Left lung (tissue), 10 donors: ENCODE results near the gene IL17RC. TPM values are rescaled to one million over a fixed set of nuclear protein-coding genes. Genes with fewer than 3 reads are reported as not detected.

Source experiments
- ATAC-seq: fragments of 200-7000 bp; cut with Tn5 transposase; one replicate; pipeline ENCODE4 v1.9.1; 2020; ENCODE audit warnings: moderate library complexity
- DNase-seq, 4 donors: peaks; one replicate each; pipeline ENCODE4 v3.0.0-alpha.2; 2013 to 2020
- H3K27ac ChIP-seq, 2 donors: fragments of 200-600 bp; sonication (generic) in 1 of 2; one replicate each; pipeline versions ENCODE4 v1.5.0 to v1.8.0; 2020 to 2021
- H3K27me3 ChIP-seq, 2 donors: fragments of 200-600 bp; sonication (generic) in 1 of 2; one replicate each; pipeline versions ENCODE4 v1.5.0 to v1.8.0; 2020 to 2021
- H3K36me3 ChIP-seq, 2 donors: fragments of 200-600 bp; sonication (generic) in 1 of 2; one replicate each; pipeline versions ENCODE4 v1.5.0 to v1.8.0; 2020 to 2021
- H3K4me1 ChIP-seq, 2 donors: fragments of 200-600 bp; one replicate each; pipeline ENCODE4 v1.8.0; 2021
- H3K4me3 ChIP-seq, 2 donors: fragments of 200-600 bp; sonication (generic) in 1 of 2; one replicate each; pipeline versions ENCODE4 v1.5.0 to v1.8.0; 2020 to 2021; ENCODE audit warnings: mild to moderate bottlenecking in 1 of 2
- H3K9me3 ChIP-seq, 2 donors: fragments of 200-600 bp; sonication (generic) in 1 of 2; one replicate each; pipeline versions ENCODE4 v1.5.0 to v1.8.0; 2020 to 2021
- CTCF ChIP-seq, 2 donors: fragments of 200-600 bp; sonication (generic) in 1 of 2; IDR thresholded peaks; one replicate each; pipeline versions ENCODE4 v1.5.0 to v1.8.0; 2021; ENCODE audit warnings: antibody characterized with exemption in 2 of 2
- intact Hi-C, 2 donors: fragments of 100-400 bp; cut with DNase I; formaldehyde crosslinking; loops; one replicate each; pipeline versions ENCODE4 v1.11.2 to v1.14.2; 2022
- polyA plus RNA-seq, 6 donors: library from polyadenylated mRNA; unstranded; fragments of 120-200 nt; gene quantifications; one replicate each; pipeline ENCODE4 v1.2.1, GENCODE V29; 2013; ENCODE audit not compliant: insufficient read length in 6 of 6
- total RNA-seq, 2 donors: library from RNA; stranded (reverse); fragmentation: NEBNext Ultra II Directional; extraction: Animal tissue kit (Norgen Biotek cat#: 25700); gene quantifications; one replicate each; pipeline ENCODE4 v1.2.1, GENCODE V29; 2021
- donor health status: DM: no; HTN: yes; CAD: no.
- donor health status: DM: no; HTN: no; CAD: no.

Gene IL17RC
- total and polyA plus RNA-seq, 8 donors: 20.4 to 54.4 (median 46.9) TPM

- Histone ChIP-seq H3K4me3 (no peak overlapping the region), H3K4me1 (peaks cover 0 to 21% of the 10 kb centered on the region in 2 donors), H3K36me3 (no peaks in the 10 kb centered on the region), H3K9me3 (no peaks in the 10 kb centered on the region), H3K27me3 (no peaks in the 10 kb centered on the region), H3K27ac (peak overlapping the region in 1 of 2 donors; percentile 7)
- ATAC-seq (peak; percentile 91), DNase-seq (peak in 1 of 4 donors; percentile 48)
- intact Hi-C loops: no loop called here
- TF ChIP-seq CTCF (IDR thresholded peaks at IDR 0.05): no peak
These were observed 7.5 kb upstream of the IL17RC start for GRCh38 chr3:9909221-9910013.

GRCh38 chr3:9911863-9912262 is 5.0 kb upstream of the IL17RC start:
- H3K27ac ChIP-seq: no peak overlapping the region
- no peaks in the 10 kb centered on the region for H3K27me3 ChIP-seq
- intact Hi-C loops: no loop called here
- H3K4me3 ChIP-seq: no peak overlapping the region
- H3K4me1 ChIP-seq: peaks cover 6 to 45% of the 10 kb centered on the region in 2 donors
- TF ChIP-seq CTCF (IDR thresholded peaks at IDR 0.05): no peak
- no peaks in the 10 kb centered on the region for H3K9me3 ChIP-seq
- no peaks in the 10 kb centered on the region for H3K36me3 ChIP-seq
- ATAC-seq: no peak
- DNase-seq: no peak

GRCh38 chr3:9912294-9912935 is 4.5 kb upstream of the IL17RC start:
- Histone ChIP-seq H3K9me3 (no peaks in the 10 kb centered on the region), H3K27ac (no peak overlapping the region), H3K27me3 (no peaks in the 10 kb centered on the region), H3K36me3 (no peaks in the 10 kb centered on the region), H3K4me3 (no peak overlapping the region), H3K4me1 (peaks cover 9 to 51% of the 10 kb centered on the region in 2 donors)
- TF ChIP-seq CTCF (IDR thresholded peaks at IDR 0.05): no peak
- no peak for DNase-seq
- no peak for ATAC-seq
- intact Hi-C loops: no loop called here

GRCh38 chr3:9913601-9914000 is 3.3 kb upstream of the IL17RC start:
- intact Hi-C loops: no loop called here
- H3K9me3 ChIP-seq: no peaks in the 10 kb centered on the region
- ATAC-seq (no peak), DNase-seq (no peak)
- peaks cover 18 to 63% of the 10 kb centered on the region in 2 donors for H3K4me1 ChIP-seq
- H3K36me3 ChIP-seq: no peaks in the 10 kb centered on the region
- H3K27ac ChIP-seq: no peak overlapping the region
- no peak for TF ChIP-seq CTCF (IDR thresholded peaks at IDR 0.05)
- no peak overlapping the region for H3K4me3 ChIP-seq
- no peaks in the 10 kb centered on the region for H3K27me3 ChIP-seq

- Histone ChIP-seq H3K27me3 (no peaks in the 10 kb centered on the region), H3K36me3 (no peaks in the 10 kb centered on the region), H3K9me3 (no peaks in the 10 kb centered on the region), H3K27ac (no peak overlapping the region), H3K4me1 (peaks cover 18 to 59% of the 10 kb centered on the region in 2 donors), H3K4me3 (no peak overlapping the region)
- DNase-seq (no peak), ATAC-seq (no peak)
- TF ChIP-seq CTCF (IDR thresholded peaks at IDR 0.05): no peak
- intact Hi-C loops: no loop called here
These were observed 2.9 kb upstream of the IL17RC start for GRCh38 chr3:9914011-9914410.
